Mucosa of descending colon (tissue), 3 donors: Measurements from ENCODE around the gene JPH4. TPM values are rescaled to one million over a fixed set of nuclear protein-coding genes. Genes with fewer than 3 reads are reported as not detected.

ENCODE experiments used
- ATAC-seq: fragments of 200-7000 bp; cut with Tn5 transposase; one replicate; pipeline ENCODE4 v1.9.1; 2020; ENCODE audit warnings: mild to moderate bottlenecking, moderate library complexity
- DNase-seq, 3 donors: peaks; one replicate each; pipeline ENCODE4 v3.0.0-alpha.2; 2020
- H3K36me3 ChIP-seq: fragments of 200-600 bp; one replicate; pipeline ENCODE4 v1.8.0; 2021; ENCODE audit warnings: low read depth, mild to moderate bottlenecking
- H3K4me1 ChIP-seq: fragments of 200-600 bp; one replicate; pipeline ENCODE4 v1.8.0; 2021; ENCODE audit warnings: low read depth, mild to moderate bottlenecking
- H3K4me3 ChIP-seq: fragments of 200-600 bp; one replicate; pipeline ENCODE4 v1.8.0; 2021; ENCODE audit warnings: mild to moderate bottlenecking
- H3K9me3 ChIP-seq: fragments of 200-600 bp; one replicate; pipeline ENCODE4 v1.8.0; 2021; ENCODE audit warnings: mild to moderate bottlenecking
- CTCF ChIP-seq: fragments of 200-600 bp; IDR thresholded peaks from one replicate; pipeline ENCODE4 v1.8.0; 2022; ENCODE audit warnings: antibody characterized with exemption, mild to moderate bottlenecking
- intact Hi-C, 2 donors: fragments of 100-400 bp; cut with DNase I in 1 of 2; cut with micrococcal nuclease in 1 of 2; formaldehyde crosslinking; loops; one replicate each; pipeline versions ENCODE4 v1.11.0 to v1.11.1; 2022; cut with DNase I, micrococcal nuclease
- total RNA-seq, 3 donors: library from RNA; stranded (reverse); fragmentation: NEBNext Ultra II Directional in 2 of 3; extraction: Animal tissue kit (Norgen Biotek cat#: 25700) in 2 of 3; gene quantifications; one replicate each; pipeline versions ENCODE4 v1.2.1 to v1.2.4, GENCODE V29; 2021 to 2023
- donor health status: DM: no; HTN: no; CAD: no; lungs with moderate emphysema.
- donor health status: DM: no; HTN: no; CAD: no.
- donor health status: DM: no; HTN: yes; CAD: no.

Gene JPH4
- total RNA-seq, 3 donors from 2014 or later, result 0.26 to 3.7 (median 0.87) TPM

GRCh38 chr14:23566112-23566777, 12.3 kb downstream of the JPH4 start:
- DNase-seq (no peak), ATAC-seq (no peak)
- H3K9me3 ChIP-seq, result no peaks in the 10 kb centered on the region
- no peaks in the 10 kb centered on the region for H3K36me3 ChIP-seq
- TF ChIP-seq CTCF, result no peak
- intact Hi-C loops, result no loop called here
- no peaks in the 10 kb centered on the region for H3K4me1 ChIP-seq
- no peak overlapping the region for H3K4me3 ChIP-seq

- Histone ChIP-seq H3K36me3 (peaks cover 4% of the 10 kb centered on the region), H3K4me3 (no peak overlapping the region), H3K9me3 (no peaks in the 10 kb centered on the region), H3K4me1 (no peaks in the 10 kb centered on the region)
- DNase-seq, result no peak
- intact Hi-C loops, result no loop called here
- ATAC-seq, result no peak
- no peak for TF ChIP-seq CTCF
These were observed 13.0 kb downstream of the JPH4 start for GRCh38 chr14:23565626-23566025.

DNA sequence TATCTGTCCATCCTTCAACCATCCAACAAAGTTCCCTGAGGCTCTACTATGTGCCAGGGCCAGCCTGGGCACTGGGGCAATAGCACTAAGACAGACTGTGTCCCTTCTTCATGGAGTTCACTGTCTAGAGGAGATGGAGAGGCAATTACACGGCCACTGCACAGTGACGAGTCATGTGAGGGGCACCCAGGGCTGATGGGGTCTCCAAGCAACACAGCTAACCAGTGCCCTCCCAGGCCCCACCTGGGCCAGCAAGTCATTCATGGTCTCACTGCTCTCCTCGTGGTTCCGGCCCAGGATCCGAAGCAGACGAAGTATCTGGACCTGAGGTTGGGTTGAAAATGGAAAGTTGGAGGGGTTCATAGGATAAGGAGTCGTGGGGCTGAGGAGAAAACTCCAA, 13.7 kb downstream of the JPH4 start:
- intact Hi-C loops, result loop anchor here (5.0 kb wide), 1 partner anchor 88 kb away; no protein-coding TSS in a partner anchor
- no peak for ATAC-seq

GRCh38 chr14:23564181-23564812, 14.3 kb downstream of the JPH4 start:
- no peak for DNase-seq
- intact Hi-C loops, result loop anchor here (5.0 kb wide), 1 partner anchor 87 kb away; no protein-coding TSS in a partner anchor
- no peak for TF ChIP-seq CTCF
- no peak overlapping the region for H3K4me3 ChIP-seq
- H3K36me3 ChIP-seq, result peaks cover 4% of the 10 kb centered on the region
- H3K4me1 ChIP-seq, result no peaks in the 10 kb centered on the region
- no peaks in the 10 kb centered on the region for H3K9me3 ChIP-seq
- no peak for ATAC-seq

More for the DNA sequence above, 13.7 kb downstream of the JPH4 start:
- Histone ChIP-seq H3K4me3 (no peak overlapping the region), H3K36me3 (peaks cover 4% of the 10 kb centered on the region), H3K4me1 (no peaks in the 10 kb centered on the region), H3K9me3 (no peaks in the 10 kb centered on the region)
- DNase-seq, result no peak
- TF ChIP-seq CTCF, result no peak

GRCh38 chr14:23563473-23564180, 15.0 kb downstream of the JPH4 start:
- peaks cover 4% of the 10 kb centered on the region for H3K36me3 ChIP-seq
- intact Hi-C loops, result loop anchor here (5.0 kb wide), 1 partner anchor 86 kb away; no protein-coding TSS in a partner anchor
- DNase-seq, result no peak
- no peaks in the 10 kb centered on the region for H3K4me1 ChIP-seq
- no peaks in the 10 kb centered on the region for H3K9me3 ChIP-seq
- no peak for ATAC-seq
- TF ChIP-seq CTCF, result no peak
- no peak overlapping the region for H3K4me3 ChIP-seq
